Heart right ventricle (tissue), 16 donors: ENCODE measurements around the gene ZSCAN22. TPM values are rescaled to one million over a fixed set of nuclear protein-coding genes. Genes with fewer than 3 reads are reported as not detected.
A peak's percentile ranks its signal among the peaks of the same experiment; 100 is the strongest.
"Not testable (repeated sequence)": the region's sequence is repeated elsewhere in the genome, so short reads cannot be mapped to it uniquely, and the experiment has no call there.

Experiments
- ATAC-seq, 8 donors: fragments of 200-7000 bp; cut with Tn5 transposase; one replicate each; pipeline ENCODE4 v1.9.1; 2020; ENCODE audit warnings: mild to moderate bottlenecking in 8 of 8, moderate library complexity in 8 of 8, moderate number of reproducible peaks in 1 of 8
- DNase-seq, 2 donors: peaks; one replicate each; pipeline ENCODE4 v3.0.0-alpha.2; 2020
- H3K27ac ChIP-seq, 10 donors: fragments of 200-600 bp; sonication (generic) in 2 of 10; one replicate each; pipeline versions ENCODE4 v1.5.0 to v1.8.0; 2020 to 2022; ENCODE audit warnings: mild to moderate bottlenecking in 3 of 10
- H3K27me3 ChIP-seq, 7 donors: fragments of 200-600 bp; one replicate each; pipeline ENCODE4 v1.8.0; 2021 to 2022; ENCODE audit warnings: mild to moderate bottlenecking in 2 of 7
- H3K36me3 ChIP-seq, 9 donors: fragments of 200-600 bp; sonication (generic) in 1 of 9; one replicate each; pipeline versions ENCODE4 v1.5.0 to v1.8.0; 2020 to 2022; ENCODE audit warnings: mild to moderate bottlenecking in 2 of 9
- H3K4me1 ChIP-seq, 9 donors: fragments of 200-600 bp; sonication (generic) in 1 of 9; one replicate each; pipeline versions ENCODE4 v1.5.0 to v1.8.0; 2020 to 2022; ENCODE audit warnings: mild to moderate bottlenecking in 4 of 9
- H3K4me3 ChIP-seq, 10 donors: fragments of 200-600 bp; sonication (generic) in 2 of 10; one replicate each; pipeline versions ENCODE4 v1.5.0 to v1.8.0; 2020 to 2022; ENCODE audit warnings: mild to moderate bottlenecking in 7 of 10, moderate library complexity in 2 of 10
- H3K9me3 ChIP-seq, 11 donors: fragments of 200-600 bp in 10 of 11; sonication (generic) in 2 of 11; one replicate each; pipeline versions ENCODE4 v1.5.0 to v1.8.0; 2013 to 2022; ENCODE audit warnings: mild to moderate bottlenecking in 2 of 11, control low read depth in 1 of 11, moderate library complexity in 1 of 11
- CTCF ChIP-seq, 9 donors: fragments of 200-600 bp; sonication (generic) in 2 of 9; IDR thresholded peaks; one replicate each; pipeline versions ENCODE4 v1.5.0 to v1.8.0; 2021 to 2022; ENCODE audit warnings: antibody characterized with exemption in 9 of 9, mild to moderate bottlenecking in 5 of 9, moderate library complexity in 1 of 9
- WGBS, 2 donors: extraction: QIAGEN DNeasy Blood & Tissue Kit; methylation state at CpG; one replicate each; pipeline ENCODE4 v1.1.7; 2013; ENCODE audit warnings: inconsistent platforms in 1 of 2; 5-methylcytosine and 5-hydroxymethylcytosine counted together
- intact Hi-C, 10 donors: fragments of 100-400 bp; cut with DNase I; formaldehyde crosslinking; loops; one replicate each; pipeline versions ENCODE4 v1.11.1 to v1.14.2; 2022
- polyA plus RNA-seq, 2 donors: library from polyadenylated mRNA; stranded (reverse); fragments of 200-250 nt; gene quantifications; one replicate each; pipeline ENCODE4 v1.2.3, GENCODE V29; 2013
- total RNA-seq, 10 donors: library from RNA; stranded (reverse); fragmentation: NEBNext Ultra II Directional in 3 of 10; extraction: Animal tissue kit (Norgen Biotek cat#: 25700) in 3 of 10; gene quantifications; one replicate each; pipeline versions ENCODE4 v1.2.1 to v1.2.4, GENCODE V29; 2021 to 2023
- donor health status: Arrhythmogenic right ventricular cardiomyopathy.
- donor health status: ischemic (EF 13 %, LVEDD 7.1; RV severe dilation, severe dysfunction).
- donor health status: healthy with polysubstance abuse.
- donor health status: DM: no; HTN: yes; CAD: no.
- donor health status: DM: no; HTN: no; CAD: no.
- donor health status: ischemic (EF 25% LVEDD 6.9; RV normal size, moderate dysfunction).
- donor health status: ischemic (EF 25% LVEDD 5.7; RV mildly dilated, moderate dysfunction).
- donor health status: healthy.
- donor health status: DM: yes; HTN: yes; CAD: no.
- donor health status: Ischemic cardiomyopathy.
- donor health status: ischemic (EF 35%, LVEDD 5.7; RV mildly dilated, moderate dysfunction).
- donor health status: nonischemic (EF 11% LVEDD 7.7; RV severe dilation, severe dysfunction).
- donor health status: DM: yes; HTN: yes; CAD: no.
- donor health status: PGD.
- donor health status: ischemic (EF 29% LVEDD 5.4; RV normal size, mild dysfunction).
- donor health status: nonischemic (EF 23%, LVEDD 6.1; RV moderate dilation, normal function).

Gene ZSCAN22
- total and polyA plus RNA-seq, 12 donors = 0.80 to 2.1 (median 1.4) TPM

GRCh38 chr19:58368561-58369360, 42.0 kb downstream of the ZSCAN22 start:
- Histone ChIP-seq H3K4me3 (no peak overlapping the region), H3K27ac (no peak overlapping the region), H3K36me3 (no peaks in the 10 kb centered on the region), H3K27me3 (peaks cover 0 to 30% (median 14%) of the 10 kb centered on the region in 7 donors), H3K9me3 (no peaks in the 10 kb centered on the region), H3K4me1 (peaks cover 0 to 12% (median 4%) of the 10 kb centered on the region in 9 donors)
- no peak for ATAC-seq
- 69% methylated on average over 59 to 68 of the region's 68 CpGs for WGBS, 2 donors
- no peak for TF ChIP-seq CTCF (IDR thresholded peaks at IDR 0.05)
- intact Hi-C loops = no loop called here
- DNase-seq = no peak

DNA sequence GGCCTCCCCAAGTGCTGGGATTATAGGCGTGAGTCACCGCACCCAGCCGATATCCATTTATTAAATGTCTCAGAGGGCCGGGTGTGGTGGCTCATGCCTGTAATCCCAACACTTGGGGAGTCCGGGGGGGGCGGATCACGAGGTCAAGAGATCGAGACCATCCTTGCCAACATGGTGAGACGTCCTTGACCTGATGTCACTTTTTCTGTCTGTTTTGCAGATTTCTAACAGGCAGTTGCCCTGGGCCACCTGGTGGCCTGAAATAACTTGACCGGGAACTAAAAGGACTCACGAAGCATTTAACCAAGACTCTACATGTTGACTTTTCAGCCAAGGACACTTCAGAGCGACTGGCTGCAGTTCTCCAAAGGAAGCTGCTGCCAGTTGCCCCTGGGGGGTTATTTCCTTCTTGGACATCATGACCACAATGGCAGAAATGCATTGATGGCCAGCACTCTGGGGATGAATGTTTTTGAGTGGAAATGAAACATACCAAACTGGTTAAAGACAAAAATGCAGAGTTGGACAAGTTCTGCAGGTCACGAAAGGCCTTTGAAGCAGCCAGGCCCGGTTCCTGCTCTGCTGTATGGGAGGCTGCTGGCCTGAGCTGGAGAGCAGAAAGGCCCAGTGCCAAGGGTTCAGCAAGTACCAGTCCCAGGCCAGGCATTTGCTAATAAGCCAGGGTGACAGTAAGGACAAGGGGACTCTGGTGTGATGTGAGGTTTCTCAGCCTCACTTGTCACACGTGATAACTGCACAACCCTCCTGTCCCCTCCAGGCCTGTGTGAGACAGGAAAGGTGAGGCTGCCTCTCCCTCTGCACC, 45.7 kb downstream of the ZSCAN22 start:
- ATAC-seq (peak; percentile 56 to 97 (median 81)), DNase-seq (no peak)
- TF ChIP-seq CTCF (IDR thresholded peaks at IDR 0.05) = no peak
- H3K9me3 ChIP-seq = no peaks in the 10 kb centered on the region
- intact Hi-C loops = no loop called here
- H3K36me3 ChIP-seq = no peaks in the 10 kb centered on the region
- H3K4me3 ChIP-seq = no peak overlapping the region
- 63 to 68% methylated on average over 15 of the region's 15 CpGs for WGBS, 2 donors
- peaks cover 0 to 13% (median 6%) of the 10 kb centered on the region in 7 donors for H3K27me3 ChIP-seq
- H3K4me1 ChIP-seq = peaks cover 0 to 12% (median 0%) of the 10 kb centered on the region in 9 donors
- peak overlapping the region in 9 of 10 donors; percentile 8 to 73 (median 55) for H3K27ac ChIP-seq

DNA sequence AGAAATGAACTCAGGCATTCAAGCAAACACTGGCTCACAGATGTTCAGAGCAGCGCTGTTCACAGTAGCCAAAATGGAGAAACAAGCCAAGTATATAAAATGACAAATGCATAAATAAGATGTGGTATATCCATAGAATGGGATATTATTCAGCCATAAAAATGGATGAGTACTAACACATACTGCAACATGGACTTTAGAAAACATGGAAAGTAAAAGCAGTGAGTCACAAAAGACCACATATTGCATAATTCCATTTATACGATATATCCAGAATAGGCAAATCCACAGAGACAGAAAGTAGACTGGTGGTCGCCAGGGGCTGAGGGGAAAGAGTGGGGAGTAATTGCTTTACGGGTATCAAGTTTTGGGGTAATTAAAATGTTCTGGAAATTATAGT, 47.4 kb downstream of the ZSCAN22 start:
- Histone ChIP-seq H3K36me3 (no peaks in the 10 kb centered on the region), H3K27ac (no peak overlapping the region), H3K4me1 (peaks cover 0 to 14% (median under 1%) of the 10 kb centered on the region in 9 donors), H3K4me3 (no peak overlapping the region), H3K9me3 (no peaks in the 10 kb centered on the region), H3K27me3 (no peaks in the 10 kb centered on the region)
- ATAC-seq = no peak
- no peak for DNase-seq
- no peak for TF ChIP-seq CTCF (IDR thresholded peaks at IDR 0.05)
- intact Hi-C loops = no loop called here
- 87 to 88% methylated on average over 4 of the region's 4 CpGs for WGBS, 2 donors

- H3K4me3 ChIP-seq, DNase-seq, H3K27me3 ChIP-seq, ATAC-seq, intact Hi-C loops, H3K27ac ChIP-seq, H3K36me3 ChIP-seq, H3K9me3 ChIP-seq: not testable (repeated sequence)
- 88% methylated on average over 6 to 7 of the region's 7 CpGs for WGBS, 2 donors
- peaks cover 9 to 32% (median 18%) of the 10 kb centered on the region in 9 donors for H3K4me1 ChIP-seq
Measured at GRCh38 chr19:58376724-58377123, 49.9 kb downstream of the ZSCAN22 start.
